Tibial nerve (tissue), 4 donors: ENCODE measurements around the gene IFT57. TPM values are rescaled to one million over a fixed set of nuclear protein-coding genes. Genes with fewer than 3 reads are reported as not detected.

Experiments used
- DNase-seq, 2 donors: peaks; one replicate each; pipeline ENCODE4 v3.0.0-alpha.2; 2019; ENCODE audit warnings: low spot score in 2 of 2
- H3K27ac ChIP-seq, 4 donors: fragments of 200-600 bp; sonication (generic) in 3 of 4; one replicate each; pipeline ENCODE4 v1.5.1; 2017 to 2019; ENCODE audit warnings: mild to moderate bottlenecking in 1 of 4
- H3K27me3 ChIP-seq, 2 donors: fragments of 200-600 bp; sonication (generic) in 1 of 2; one replicate each; pipeline versions ENCODE4 v1.5.1 to v1.6.0; 2017 to 2019
- H3K36me3 ChIP-seq, 3 donors: fragments of 200-600 bp; sonication (generic); one replicate each; pipeline ENCODE4 v1.5.1; 2018 to 2019
- H3K4me1 ChIP-seq, 4 donors: fragments of 200-600 bp; sonication (generic) in 3 of 4; one replicate each; pipeline ENCODE4 v1.5.1; 2017 to 2019
- H3K4me3 ChIP-seq, 4 donors: fragments of 200-600 bp; sonication (generic) in 3 of 4; one replicate each; pipeline ENCODE4 v1.5.1; 2017 to 2019; ENCODE audit warnings: mild to moderate bottlenecking in 1 of 4, moderate library complexity in 1 of 4
- H3K9me3 ChIP-seq, 4 donors: fragments of 200-600 bp; sonication (generic) in 3 of 4; one replicate each; pipeline ENCODE4 v1.5.1; 2017 to 2019
- EP300 ChIP-seq, 2 donors: sonication (generic); formaldehyde crosslinking; IDR thresholded peaks; one replicate each; pipeline ENCODE4 v1.6.1; 2017; ENCODE audit warnings: antibody characterized with exemption in 2 of 2, mild to moderate bottlenecking in 1 of 2
- POLR2A ChIP-seq, 2 donors: fragments of 450-650 bp; IDR thresholded peaks; one replicate each; pipeline ENCODE4 v1.6.1; 2017; ENCODE audit warnings: antibody characterized with exemption in 2 of 2, mild to moderate bottlenecking in 2 of 2, moderate library complexity in 2 of 2
- WGBS, 2 donors: methylation state at CpG; one replicate each; pipeline ENCODE4 v1.1.5; 2018; 5-methylcytosine and 5-hydroxymethylcytosine counted together
- total RNA-seq, 4 donors: library from RNA; depleted of rRNA; stranded (reverse); fragments of >200 nt; gene quantifications; one replicate each; pipeline ENCODE4 v1.1.0, GENCODE V29; 2016
- TF ChIP-seq, protein P1 (sequence below), 5 experiments: fragments of 200-600 bp in 3 of 5; fragments of 450-650 bp in 2 of 5; sonication (generic) in 3 of 5; IDR thresholded peaks; one replicate each; pipeline ENCODE4 v1.5.1; 2016 to 2019; ENCODE audit warnings: antibody characterized with exemption in 5 of 5, mild to moderate bottlenecking in 3 of 5, moderate library complexity in 2 of 5

IFT57 gene
- total RNA-seq, 4 donors from 2014 or later, result 49.6 to 97.1 (median 63.5) TPM

GRCh38 chr3:108122276-108122675 lies 99.9 kb downstream of the IFT57 start:
- Histone ChIP-seq H3K4me1 (peaks cover 0 to 10% (median 4%) of the 10 kb centered on the region in 4 donors), H3K27me3 (no peaks in the 10 kb centered on the region), H3K9me3 (no peaks in the 10 kb centered on the region), H3K27ac (no peak overlapping the region), H3K36me3 (no peaks in the 10 kb centered on the region), H3K4me3 (no peak overlapping the region)
- no peak for DNase-seq
- 84 to 88% methylated on average over 3 of the region's 3 CpGs for WGBS, 2 donors
- no peak for TF ChIP-seq POLR2A (IDR thresholded peaks at IDR 0.05)
- no peak for TF ChIP-seq EP300 (IDR thresholded peaks at IDR 0.05)
- TF ChIP-seq, protein P1, sequence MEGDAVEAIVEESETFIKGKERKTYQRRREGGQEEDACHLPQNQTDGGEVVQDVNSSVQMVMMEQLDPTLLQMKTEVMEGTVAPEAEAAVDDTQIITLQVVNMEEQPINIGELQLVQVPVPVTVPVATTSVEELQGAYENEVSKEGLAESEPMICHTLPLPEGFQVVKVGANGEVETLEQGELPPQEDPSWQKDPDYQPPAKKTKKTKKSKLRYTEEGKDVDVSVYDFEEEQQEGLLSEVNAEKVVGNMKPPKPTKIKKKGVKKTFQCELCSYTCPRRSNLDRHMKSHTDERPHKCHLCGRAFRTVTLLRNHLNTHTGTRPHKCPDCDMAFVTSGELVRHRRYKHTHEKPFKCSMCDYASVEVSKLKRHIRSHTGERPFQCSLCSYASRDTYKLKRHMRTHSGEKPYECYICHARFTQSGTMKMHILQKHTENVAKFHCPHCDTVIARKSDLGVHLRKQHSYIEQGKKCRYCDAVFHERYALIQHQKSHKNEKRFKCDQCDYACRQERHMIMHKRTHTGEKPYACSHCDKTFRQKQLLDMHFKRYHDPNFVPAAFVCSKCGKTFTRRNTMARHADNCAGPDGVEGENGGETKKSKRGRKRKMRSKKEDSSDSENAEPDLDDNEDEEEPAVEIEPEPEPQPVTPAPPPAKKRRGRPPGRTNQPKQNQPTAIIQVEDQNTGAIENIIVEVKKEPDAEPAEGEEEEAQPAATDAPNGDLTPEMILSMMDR (IDR thresholded peaks at IDR 0.05), result no peak

DNA sequence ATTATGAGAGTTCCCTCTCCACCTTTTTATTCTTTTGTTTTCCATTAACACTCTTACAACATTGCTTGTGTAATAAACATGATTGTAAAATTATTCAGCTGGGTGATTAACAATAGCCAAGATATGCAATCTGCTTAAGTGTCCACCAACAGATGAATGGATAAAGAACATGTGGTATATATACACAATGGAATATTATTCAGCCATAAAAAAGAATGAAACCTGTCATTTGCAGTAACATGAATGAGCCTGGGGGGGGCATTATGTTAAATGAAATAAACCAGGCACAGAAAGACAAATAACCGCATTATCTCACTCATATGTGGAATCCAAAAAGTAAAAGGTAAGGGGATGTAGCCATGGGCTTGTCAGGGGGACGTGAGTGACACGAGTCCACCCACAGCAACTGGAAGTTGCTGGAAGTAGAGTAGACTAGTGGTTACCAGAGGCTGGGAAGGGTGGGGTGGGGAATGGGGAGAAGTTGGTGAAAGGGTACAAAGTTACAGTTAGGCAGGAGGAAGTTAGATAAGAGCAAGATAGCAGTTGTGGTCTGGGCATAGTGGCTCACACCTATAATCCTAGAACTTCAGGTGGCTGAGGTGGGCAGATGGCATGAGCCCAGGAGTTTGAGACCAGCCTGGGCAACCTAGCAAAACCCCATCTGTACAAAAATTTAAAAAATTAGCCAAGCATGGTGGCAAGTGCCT lies 102.7 kb downstream of the IFT57 start:
- WGBS, 2 donors, result 93 to 94% methylated on average over 3 of the region's 3 CpGs
- no peak for DNase-seq
- Histone ChIP-seq H3K27ac (no peak overlapping the region), H3K36me3 (no peaks in the 10 kb centered on the region), H3K4me1 (peaks cover 0 to 9% (median 2%) of the 10 kb centered on the region in 4 donors), H3K9me3 (no peaks in the 10 kb centered on the region), H3K27me3 (no peaks in the 10 kb centered on the region), H3K4me3 (no peak overlapping the region)
- TF ChIP-seq, protein P1 (IDR thresholded peaks at IDR 0.05), result no peak
- no peak for TF ChIP-seq EP300 (IDR thresholded peaks at IDR 0.05)
- no peak for TF ChIP-seq POLR2A (IDR thresholded peaks at IDR 0.05)

- TF ChIP-seq, protein P1 (IDR thresholded peaks at IDR 0.05), result no peak
- TF ChIP-seq POLR2A (IDR thresholded peaks at IDR 0.05) (no peak), EP300 (IDR thresholded peaks at IDR 0.05) (no peak)
- WGBS, 2 donors, result 71% methylated on average over 6 of the region's 6 CpGs
- H3K4me1 ChIP-seq, result no peaks in the 10 kb centered on the region
- no peak for DNase-seq
- H3K27ac ChIP-seq, result no peak overlapping the region
- no peak overlapping the region for H3K4me3 ChIP-seq
- no peaks in the 10 kb centered on the region for H3K9me3 ChIP-seq
- H3K27me3 ChIP-seq, result no peaks in the 10 kb centered on the region
- H3K36me3 ChIP-seq, result no peaks in the 10 kb centered on the region
Measured at GRCh38 chr3:108118038-108118768, 104.0 kb downstream of the IFT57 start.

- DNase-seq, result no peak
- Histone ChIP-seq H3K27me3 (no peaks in the 10 kb centered on the region), H3K27ac (no peak overlapping the region), H3K36me3 (no peaks in the 10 kb centered on the region), H3K4me3 (no peak overlapping the region), H3K9me3 (no peaks in the 10 kb centered on the region), H3K4me1 (no peaks in the 10 kb centered on the region)
- no peak for TF ChIP-seq POLR2A (IDR thresholded peaks at IDR 0.05)
- TF ChIP-seq, protein P1 (IDR thresholded peaks at IDR 0.05), result no peak
- no peak for TF ChIP-seq EP300 (IDR thresholded peaks at IDR 0.05)
- 70 to 76% methylated on average over 6 of the region's 6 CpGs for WGBS, 2 donors
Measured at GRCh38 chr3:108117241-108117775, 104.9 kb downstream of the IFT57 start.
